Lung (tissue), 12 donors: ENCODE measurements around the gene MIEF2. TPM values are rescaled to one million over a fixed set of nuclear protein-coding genes. Genes with fewer than 3 reads are reported as not detected.
A peak's percentile ranks its signal among the peaks of the same experiment; 100 is the strongest.

Experiments used
- ATAC-seq: fragments of 200-7000 bp; cut with Tn5 transposase; one replicate; pipeline ENCODE4 v1.9.1; 2020; ENCODE audit warnings: moderate number of reproducible peaks; ENCODE audit not compliant: insufficient read depth, low FRiP score
- DNase-seq, 3 donors: peaks; one replicate each; pipeline ENCODE4 v3.0.0-alpha.2; 2013 to 2017
- H3K27ac ChIP-seq, 2 donors: one replicate each; pipeline ENCODE4 v1.5.1; 2013; ENCODE audit warnings: mild to moderate bottlenecking in 2 of 2, moderate library complexity in 2 of 2, control low read depth in 1 of 2, inconsistent platforms in 1 of 2, low read depth in 1 of 2, low read length in 1 of 2
- H3K27me3 ChIP-seq, 3 donors: one replicate each; pipeline ENCODE4 v1.5.1; 2013; ENCODE audit warnings: low read length in 2 of 3; ENCODE audit not compliant: control insufficient read depth in 3 of 3, insufficient read depth in 3 of 3
- H3K36me3 ChIP-seq, 4 donors: one replicate each; pipeline ENCODE4 v1.5.1; 2013; ENCODE audit warnings: low read length in 4 of 4, mild to moderate bottlenecking in 1 of 4, moderate library complexity in 1 of 4; ENCODE audit not compliant: control insufficient read depth in 4 of 4, insufficient read depth in 4 of 4
- H3K4me1 ChIP-seq, 5 donors: one replicate each; pipeline ENCODE4 v1.5.1; 2013; ENCODE audit warnings: low read length in 5 of 5, mild to moderate bottlenecking in 2 of 5, moderate library complexity in 1 of 5; ENCODE audit not compliant: control insufficient read depth in 5 of 5, insufficient read depth in 5 of 5
- H3K4me3 ChIP-seq: one replicate; pipeline ENCODE4 v1.5.1; 2013; ENCODE audit warnings: mild to moderate bottlenecking, control low read depth, moderate library complexity
- H3K9ac ChIP-seq, 2 donors: one replicate each; pipeline ENCODE4 v1.5.1; 2013; ENCODE audit warnings: low read length in 2 of 2, control low read depth in 1 of 2; ENCODE audit not compliant: insufficient read depth in 1 of 2
- H3K9me3 ChIP-seq, 4 donors: one replicate each; pipeline ENCODE4 v1.5.1; 2013; ENCODE audit warnings: low read length in 3 of 4, mild to moderate bottlenecking in 1 of 4, moderate library complexity in 1 of 4; ENCODE audit not compliant: control insufficient read depth in 4 of 4, insufficient read depth in 3 of 4
- CTCF ChIP-seq: IDR thresholded peaks from 2 replicates; pipeline ENCODE4 v1.5.1; 2012; ENCODE audit warnings: mild to moderate bottlenecking; ENCODE audit errors: control extremely low read depth, extremely low read depth
- WGBS, 2 donors: extraction: QIAGEN DNeasy Blood & Tissue Kit; methylation state at CpG; one replicate each; pipeline ENCODE4 v1.1.7; 2013; 5-methylcytosine and 5-hydroxymethylcytosine counted together
- polyA plus RNA-seq, 2 donors: library from polyadenylated mRNA; stranded (reverse); fragments of 200-250 nt; gene quantifications; one replicate each; pipeline ENCODE4 v1.2.1, GENCODE V29; 2013
- total RNA-seq, 2 donors: library from RNA; depleted of rRNA in 1 of 2; stranded (reverse); fragments of >200 nt in 1 of 2; gene quantifications; one replicate each; pipeline ENCODE4 v1.2.1, GENCODE V29; 2014 to 2021
- donor health status: control.
- donor health status: control.
- donor health status: Bipolar disorder and iron deficiency.
- donor health status: healthy.
- donor health status: DM: yes; HTN: yes; CAD: no.

MIEF2 gene
- total and polyA plus RNA-seq, 4 donors: 7.3 to 24.1 (median 13.1) TPM

- no peak overlapping the region for H3K27ac ChIP-seq
- ATAC-seq: no peak
Observed at GRCh38 chr17:18217412-18218015, 42.9 kb upstream of the MIEF2 start.

GRCh38 chr17:18218756-18219415 is 41.6 kb upstream of the MIEF2 start:
- Histone ChIP-seq H3K27me3 (no peaks in the 10 kb centered on the region), H3K4me1 (peaks cover 0 to 6% (median 0%) of the 10 kb centered on the region in 5 donors), H3K4me3 (no peak overlapping the region), H3K36me3 (no peaks in the 10 kb centered on the region), H3K9ac (no peak overlapping the region), H3K9me3 (no peaks in the 10 kb centered on the region), H3K27ac (no peak overlapping the region)
- DNase-seq (peak; percentile 39 to 75 (median 50)), ATAC-seq (no peak)
- TF ChIP-seq CTCF: no peak
- 39 to 40% methylated on average over 4 of the region's 4 CpGs for WGBS, 2 donors

More at GRCh38 chr17:18217412-18218015, 42.9 kb upstream of the MIEF2 start:
- Histone ChIP-seq H3K9ac (no peak overlapping the region), H3K4me3 (no peak overlapping the region), H3K36me3 (no peaks in the 10 kb centered on the region), H3K27me3 (no peaks in the 10 kb centered on the region), H3K4me1 (peaks cover 0 to 6% (median 0%) of the 10 kb centered on the region in 5 donors), H3K9me3 (no peaks in the 10 kb centered on the region)
- TF ChIP-seq CTCF: peak; percentile 97
- 10 to 13% methylated on average over 5 to 6 of the region's 6 CpGs for WGBS, 2 donors
- DNase-seq: peak; percentile 67 to 78 (median 71)

GRCh38 chr17:18224053-18224386 is 36.4 kb upstream of the MIEF2 start:
- ATAC-seq (no peak), DNase-seq (peak in 1 of 3 donors; percentile 63)
- Histone ChIP-seq H3K4me3 (no peak overlapping the region), H3K36me3 (no peaks in the 10 kb centered on the region), H3K27ac (no peak overlapping the region), H3K9ac (no peak overlapping the region), H3K9me3 (no peaks in the 10 kb centered on the region), H3K4me1 (peaks cover 0 to 35% (median 12%) of the 10 kb centered on the region in 5 donors), H3K27me3 (no peaks in the 10 kb centered on the region)
- no peak for TF ChIP-seq CTCF
- WGBS, 2 donors: 80 to 84% methylated on average over 4 of the region's 4 CpGs
